GM23338 (cell line): ENCODE measurements around the gene MAD1L1. TPM values are rescaled to one million over a fixed set of nuclear protein-coding genes. Genes with fewer than 3 reads are reported as not detected.

Source experiments
- ATAC-seq: fragments of 200-7000 bp; cut with Tn5 transposase; 3 replicates; pipeline ENCODE4 v1.9.1; 2020
- DNase-seq: peaks from one replicate; pipeline ENCODE4 v3.0.0-alpha.2; 2015; ENCODE audit warnings: low spot score
- H2AFZ ChIP-seq: fragments of 200-600 bp; sonication (generic); 2 replicates; pipeline ENCODE4 v1.8.0; 2016; ENCODE audit warnings: antibody characterized with exemption, mild to moderate bottlenecking, moderate library complexity
- H3F3A ChIP-seq: fragments of 200-600 bp; sonication (generic); replicated peaks from 2 replicates; pipeline ENCODE4 v1.8.0; 2017; ENCODE audit warnings: antibody characterized with exemption, mixed run types, low read depth
- H3K27ac ChIP-seq: fragments of 200-600 bp; sonication (generic); 2 replicates; pipeline ENCODE4 v1.6.1; 2016; ENCODE audit warnings: low read depth
- H3K27me3 ChIP-seq: fragments of 200-600 bp; sonication (generic); 2 replicates; pipeline ENCODE4 v1.8.0; 2016; ENCODE audit warnings: mild to moderate bottlenecking, mixed run types, moderate library complexity; ENCODE audit not compliant: insufficient read depth
- H3K36me3 ChIP-seq: fragments of 200-600 bp; sonication (generic); 2 replicates; pipeline ENCODE4 v1.8.0; 2016; ENCODE audit warnings: mild to moderate bottlenecking; ENCODE audit not compliant: insufficient read depth
- H3K4me1 ChIP-seq: fragments of 200-600 bp; sonication (generic); 2 replicates; pipeline ENCODE4 v1.8.0; 2016; ENCODE audit warnings: mild to moderate bottlenecking, moderate library complexity; ENCODE audit not compliant: insufficient read depth
- H3K4me2 ChIP-seq: fragments of 200-600 bp; sonication (generic); 2 replicates; pipeline ENCODE4 v1.7.1; 2017; ENCODE audit warnings: mixed run types
- H3K4me3 ChIP-seq: fragments of 200-600 bp; sonication (generic); 2 replicates; pipeline ENCODE4 v1.6.1; 2016; ENCODE audit warnings: mixed run types
- H3K79me2 ChIP-seq: fragments of 200-600 bp; sonication (generic); replicated peaks from 2 replicates; pipeline ENCODE4 v1.8.0; 2017; ENCODE audit warnings: mild to moderate bottlenecking; ENCODE audit not compliant: insufficient read depth
- H3K9me2 ChIP-seq: fragments of 200-600 bp; sonication (generic); 2 replicates; pipeline ENCODE4 v1.8.0; 2017; ENCODE audit not compliant: insufficient read depth
- H4K20me1 ChIP-seq: fragments of 200-600 bp; sonication (generic); replicated peaks from 2 replicates; pipeline ENCODE4 v1.8.0; 2017; ENCODE audit warnings: mild to moderate bottlenecking; ENCODE audit not compliant: insufficient read depth
- H3K27ac Mint-ChIP-seq: 2 replicates; pipeline ENCODE4 v1.8.0; 2020; ENCODE audit warnings: inconsistent platforms, mild to moderate bottlenecking, moderate library complexity, mixed read lengths
- H3K27me3 Mint-ChIP-seq: 3 replicates; pipeline ENCODE4 v1.8.0; 2022; ENCODE audit warnings: low read depth, mild to moderate bottlenecking, moderate library complexity, mixed read lengths, inconsistent platforms; ENCODE audit not compliant: insufficient read depth, poor library complexity
- H3K36me3 Mint-ChIP-seq: 3 replicates; pipeline ENCODE4 v1.8.0; 2021; ENCODE audit warnings: low read depth, mild to moderate bottlenecking, inconsistent platforms, moderate library complexity, mixed read lengths
- H3K4me1 Mint-ChIP-seq: 3 replicates; pipeline ENCODE4 v1.8.0; 2020; ENCODE audit warnings: mild to moderate bottlenecking, inconsistent platforms, mixed read lengths
- H3K4me3 Mint-ChIP-seq: 3 replicates; pipeline ENCODE4 v1.8.0; 2021; ENCODE audit warnings: moderate library complexity, mild to moderate bottlenecking, inconsistent platforms, mixed read lengths
- H3K9me3 Mint-ChIP-seq: 3 replicates; pipeline ENCODE4 v1.8.0; 2020; ENCODE audit warnings: moderate library complexity, mild to moderate bottlenecking, inconsistent platforms, mixed read lengths
- CREB1 ChIP-seq: fragments of 250-450 bp; sonication (Bioruptor Pico); IDR thresholded peaks from 2 replicates; pipeline ENCODE4 v1.5.0; 2020; ENCODE audit warnings: low read depth, mild to moderate bottlenecking, moderate library complexity
- CTCF ChIP-seq, 2 experiments: fragments of 200-600 bp in 1 of 2; sonication (generic) in 1 of 2; conservative IDR thresholded peaks; 2 replicates each; pipeline versions ENCODE4 v1.5.1 to v1.6.1; 2016 to 2017; ENCODE audit warnings: antibody characterized with exemption in 2 of 2, low read depth in 2 of 2, mild to moderate bottlenecking in 2 of 2, moderate library complexity in 1 of 2
- ETS1 ChIP-seq: IDR thresholded peaks from 2 replicates; pipeline ENCODE4 v1.6.1; 2016; ENCODE audit warnings: antibody characterized with exemption
- EZH2 ChIP-seq: fragments of 200-600 bp; sonication (generic); IDR thresholded peaks from one replicate; pipeline ENCODE4 v1.8.0; 2017; ENCODE audit warnings: antibody characterized with exemption, mild to moderate bottlenecking, low read depth; ENCODE audit not compliant: unreplicated experiment
- JUNB ChIP-seq: IDR thresholded peaks from one replicate; pipeline ENCODE4 v1.6.1; 2016; ENCODE audit warnings: antibody characterized with exemption; ENCODE audit not compliant: unreplicated experiment
- NANOG ChIP-seq: IDR thresholded peaks from 2 replicates; pipeline ENCODE4 v1.6.1; 2016; ENCODE audit warnings: antibody characterized with exemption, borderline replicate concordance
- POLR2AphosphoS5 ChIP-seq: IDR thresholded peaks from 2 replicates; pipeline ENCODE4 v1.6.1; 2016; ENCODE audit warnings: antibody characterized with exemption, low read depth
- ZNF114 ChIP-seq: fragments of 250-450 bp; sonication (Bioruptor Pico); IDR thresholded peaks from 2 replicates; pipeline ENCODE4 v1.5.0; 2020; ENCODE audit warnings: mild to moderate bottlenecking, moderate library complexity
- ZNF462 ChIP-seq: fragments of 250-450 bp; sonication (Bioruptor Pico); IDR thresholded peaks from 2 replicates; pipeline ENCODE4 v1.5.0; 2020; ENCODE audit warnings: mild to moderate bottlenecking, moderate library complexity
- polyA plus RNA-seq: library from polyadenylated mRNA; unstranded; fragments of >200 nt; fragmentation: Nextera tagmentation; extraction: Ambion mirVana; gene quantifications from 2 replicates; pipeline ENCODE4 v1.2.1, GENCODE V29; 2016
- total RNA-seq: library from RNA; depleted of rRNA; stranded (reverse); fragments of >200 nt; shearing (Covaris generic); gene quantifications from 2 replicates; pipeline ENCODE4 v1.2.3, GENCODE V29; 2014

MAD1L1 gene
- total and polyA plus RNA-seq, 2 experiments from 2014 or later: 40.3 to 59.3 TPM

- TF ChIP-seq ZNF462 (no peak), EZH2 (no peak), POLR2AphosphoS5 (no peak), ZNF114 (CRISPR knock-in tag) (no peak), NANOG (no peak), JUNB (no peak), ETS1 (no peak)
Measured at GRCh38 chr7:2139004-2139699, 93.6 kb downstream of the MAD1L1 start (continued).

GRCh38 chr7:2138146-2138765 lies 94.5 kb downstream of the MAD1L1 start:
- no peak overlapping the region for H3K4me3 ChIP-seq
- H3K9me2 ChIP-seq: no peaks in the 10 kb centered on the region
- H3F3A ChIP-seq: no peaks in the 10 kb centered on the region
- ATAC-seq: no peak
- H3K36me3 ChIP-seq: no peaks in the 10 kb centered on the region
- no peak for DNase-seq
- no peak overlapping the region for H3K4me2 ChIP-seq
- H3K27me3 ChIP-seq: no peaks in the 10 kb centered on the region
- Mint-ChIP-seq H3K27me3 (peaks cover 5% of the 10 kb centered on the region), H3K4me1 (peaks cover 9% of the 10 kb centered on the region; the same call in 2 of the 3 replicates), H3K9me3 (no peaks in the 10 kb centered on the region; the same call in 2 of the 3 replicates), H3K4me3 (no peak overlapping the region), H3K36me3 (peaks cover 22% of the 10 kb centered on the region), H3K27ac (peak overlapping the region; percentile 75)
- H3K27ac ChIP-seq: no peak overlapping the region
- H3K79me2 ChIP-seq: no peaks in the 10 kb centered on the region
- no peaks in the 10 kb centered on the region for H3K4me1 ChIP-seq
- no peak overlapping the region for H2AFZ ChIP-seq
- H4K20me1 ChIP-seq: no peaks in the 10 kb centered on the region
- no peak for TF ChIP-seq CREB1 (CRISPR knock-in tag)
- no peak for TF ChIP-seq JUNB
- TF ChIP-seq CTCF (conservative IDR thresholded peaks at IDR 0.05; ENCODE audit: low read depth in 2 of 2): no peak
